ENCODE measurements around the gene HOATZ. TPM values are rescaled to one million over a fixed set of nuclear protein-coding genes. Genes with fewer than 3 reads are reported as not detected.

The HOATZ gene
- polyA plus RNA-seq (2013, experiment 1 of 2), result 0.07 TPM
- polyA plus RNA-seq (2013, experiment 2 of 2), result 0.07 TPM

- no peak within 1 kb of the TSS for H2BK15ac ChIP-seq (ENCODE audit: low read depth, poor library complexity, severe bottlenecking)
- no peak within 1 kb of the TSS for H3K14ac ChIP-seq (ENCODE audit: low read length in 2 of 2)
- H3K79me1 ChIP-seq (replicated peaks; ENCODE audit: low read length, poor library complexity, severe bottlenecking), result no peaks in the 10 kb centered on the region
- no peak within 1 kb of the TSS for H4K8ac ChIP-seq (ENCODE audit: low read length)
- H3K9ac ChIP-seq (ENCODE audit: low read length), result no peak within 1 kb of the TSS
- peak within 1 kb of the TSS; percentile 68 for H2AFZ ChIP-seq (ENCODE audit: low read depth, low read length)
- peaks cover 0 to 3% of the 10 kb centered on the region in 2 experiments for H3K27me3 ChIP-seq (ENCODE audit: control insufficient read depth in 1 of 2, insufficient read depth in 1 of 2, low read length in 2 of 2)
- H2AK5ac ChIP-seq (ENCODE audit: low read length, severe bottlenecking), result no peak within 1 kb of the TSS
- H3K4me2 ChIP-seq (ENCODE audit: low read length, poor library complexity, severe bottlenecking), result peak within 1 kb of the TSS; percentile 88
- H3K4me3 ChIP-seq (ENCODE audit: insufficient read depth in 1 of 2, low read depth in 1 of 2, low read length in 2 of 2), result peak within 1 kb of the TSS; percentile 27 to 46
- peak; percentile 51 for DNase-seq
- no peak within 1 kb of the TSS for H2BK12ac ChIP-seq (ENCODE audit: low read length in 2 of 2)
- H3K23ac ChIP-seq (ENCODE audit: low read length in 2 of 2), result no peak within 1 kb of the TSS
- WGBS, result 11% methylated on average over 38 of the region's 39 CpGs
- no peak within 1 kb of the TSS for H3K18ac ChIP-seq (ENCODE audit: low read depth in 1 of 2, low read length in 2 of 2)
- H3K4me1 ChIP-seq (ENCODE audit: control insufficient read depth, insufficient read depth, low read depth, low read length), result peaks cover 16% of the 10 kb centered on the region
- H3K9me3 ChIP-seq (ENCODE audit: control insufficient read depth, low read length), result no peaks in the 10 kb centered on the region
- H2BK5ac ChIP-seq (ENCODE audit: low read depth, low read length, poor library complexity, severe bottlenecking), result no peak within 1 kb of the TSS
- H3K4ac ChIP-seq (ENCODE audit: low read depth in 1 of 2, low read length in 2 of 2), result no peak within 1 kb of the TSS
- H2BK120ac ChIP-seq (ENCODE audit: low read depth, low read length), result no peak within 1 kb of the TSS
- no peaks in the 10 kb centered on the region for H3K36me3 ChIP-seq (ENCODE audit: control insufficient read depth in 1 of 2, insufficient read depth in 2 of 2, low read depth in 1 of 2, low read length in 2 of 2)
- H4K91ac ChIP-seq (ENCODE audit: low read length), result no peak within 1 kb of the TSS
- no peak within 1 kb of the TSS for H3K27ac ChIP-seq (ENCODE audit: low read length, poor library complexity, severe bottlenecking)
Measured at GRCh38 chr11:111514216-111515031, at the start of gene HOATZ. Gene HOATZ, plus strand, starts transcription at chr11:111514778. Its CDS starts 7 bp downstream, at chr11:111514785.

GRCh38 chr11:111465400-111465799, 49.2 kb upstream of the HOATZ start:
- Histone ChIP-seq H3K4me2 (ENCODE audit: low read length, poor library complexity, severe bottlenecking) (no peak overlapping the region), H3K9me3 (ENCODE audit: control insufficient read depth, low read length) (no peaks in the 10 kb centered on the region), H3K36me3 (ENCODE audit: control insufficient read depth in 1 of 2, insufficient read depth in 2 of 2, low read depth in 1 of 2, low read length in 2 of 2) (no peaks in the 10 kb centered on the region), H3K9ac (ENCODE audit: low read length) (no peak overlapping the region), H3K4me3 (ENCODE audit: insufficient read depth in 1 of 2, low read depth in 1 of 2, low read length in 2 of 2) (no peak overlapping the region), H3K4me1 (ENCODE audit: control insufficient read depth, insufficient read depth, low read depth, low read length) (no peaks in the 10 kb centered on the region), H2AFZ (ENCODE audit: low read depth, low read length) (no peak overlapping the region), H3K27ac (ENCODE audit: low read length, poor library complexity, severe bottlenecking) (no peak overlapping the region), H3K14ac (ENCODE audit: low read length in 2 of 2) (no peak overlapping the region), H4K8ac (ENCODE audit: low read length) (no peak overlapping the region), H3K79me1 (replicated peaks; ENCODE audit: low read length, poor library complexity, severe bottlenecking) (no peaks in the 10 kb centered on the region), H3K27me3 (ENCODE audit: control insufficient read depth in 1 of 2, insufficient read depth in 1 of 2, low read length in 2 of 2) (peaks cover 0 to 2% of the 10 kb centered on the region in 2 experiments), H3K23ac (ENCODE audit: low read length in 2 of 2) (no peak overlapping the region), H3K18ac (ENCODE audit: low read depth in 1 of 2, low read length in 2 of 2) (no peak overlapping the region), H2AK5ac (ENCODE audit: low read length, severe bottlenecking) (no peak overlapping the region), H2BK12ac (ENCODE audit: low read length in 2 of 2) (no peak overlapping the region), H3K4ac (ENCODE audit: low read depth in 1 of 2, low read length in 2 of 2) (no peak overlapping the region), H2BK5ac (ENCODE audit: low read depth, low read length, poor library complexity, severe bottlenecking) (no peak overlapping the region), H4K91ac (ENCODE audit: low read length) (no peak overlapping the region), H2BK15ac (ENCODE audit: low read depth, poor library complexity, severe bottlenecking) (no peak overlapping the region), H2BK120ac (ENCODE audit: low read depth, low read length) (no peak overlapping the region)
- WGBS, result 13% methylated on average over 1 of the region's 1 CpG
- DNase-seq, result no peak

- Histone ChIP-seq H3K14ac (ENCODE audit: low read length in 2 of 2) (no peak overlapping the region), H3K4ac (ENCODE audit: low read depth in 1 of 2, low read length in 2 of 2) (no peak overlapping the region), H2BK15ac (ENCODE audit: low read depth, poor library complexity, severe bottlenecking) (no peak overlapping the region), H3K79me1 (replicated peaks; ENCODE audit: low read length, poor library complexity, severe bottlenecking) (no peaks in the 10 kb centered on the region), H3K23ac (ENCODE audit: low read length in 2 of 2) (no peak overlapping the region), H3K27me3 (ENCODE audit: control insufficient read depth in 1 of 2, insufficient read depth in 1 of 2, low read length in 2 of 2) (no peaks in the 10 kb centered on the region), H3K36me3 (ENCODE audit: control insufficient read depth in 1 of 2, insufficient read depth in 2 of 2, low read depth in 1 of 2, low read length in 2 of 2) (no peaks in the 10 kb centered on the region), H3K4me1 (ENCODE audit: control insufficient read depth, insufficient read depth, low read depth, low read length) (no peaks in the 10 kb centered on the region), H2BK12ac (ENCODE audit: low read length in 2 of 2) (no peak overlapping the region), H3K9me3 (ENCODE audit: control insufficient read depth, low read length) (no peaks in the 10 kb centered on the region), H3K18ac (ENCODE audit: low read depth in 1 of 2, low read length in 2 of 2) (no peak overlapping the region), H4K8ac (ENCODE audit: low read length) (no peak overlapping the region), H2BK5ac (ENCODE audit: low read depth, low read length, poor library complexity, severe bottlenecking) (no peak overlapping the region), H2AK5ac (ENCODE audit: low read length, severe bottlenecking) (no peak overlapping the region), H2BK120ac (ENCODE audit: low read depth, low read length) (no peak overlapping the region), H3K9ac (ENCODE audit: low read length) (no peak overlapping the region), H4K91ac (ENCODE audit: low read length) (no peak overlapping the region), H3K4me3 (ENCODE audit: insufficient read depth in 1 of 2, low read depth in 1 of 2, low read length in 2 of 2) (no peak overlapping the region), H3K4me2 (ENCODE audit: low read length, poor library complexity, severe bottlenecking) (no peak overlapping the region), H2AFZ (ENCODE audit: low read depth, low read length) (no peak overlapping the region), H3K27ac (ENCODE audit: low read length, poor library complexity, severe bottlenecking) (no peak overlapping the region)
- DNase-seq, result no peak
Measured at GRCh38 chr11:111466615-111467014, 48.0 kb upstream of the HOATZ start.

- Histone ChIP-seq H4K91ac (ENCODE audit: low read length) (no peak overlapping the region), H2AFZ (ENCODE audit: low read depth, low read length) (no peak overlapping the region), H3K36me3 (ENCODE audit: control insufficient read depth in 1 of 2, insufficient read depth in 2 of 2, low read depth in 1 of 2, low read length in 2 of 2) (no peaks in the 10 kb centered on the region), H3K4me3 (ENCODE audit: insufficient read depth in 1 of 2, low read depth in 1 of 2, low read length in 2 of 2) (no peak overlapping the region), H3K23ac (ENCODE audit: low read length in 2 of 2) (no peak overlapping the region), H2BK15ac (ENCODE audit: low read depth, poor library complexity, severe bottlenecking) (no peak overlapping the region), H3K27me3 (ENCODE audit: control insufficient read depth in 1 of 2, insufficient read depth in 1 of 2, low read length in 2 of 2) (no peaks in the 10 kb centered on the region), H2AK5ac (ENCODE audit: low read length, severe bottlenecking) (no peak overlapping the region), H3K27ac (ENCODE audit: low read length, poor library complexity, severe bottlenecking) (no peak overlapping the region), H3K9me3 (ENCODE audit: control insufficient read depth, low read length) (no peaks in the 10 kb centered on the region), H3K4ac (ENCODE audit: low read depth in 1 of 2, low read length in 2 of 2) (no peak overlapping the region), H3K9ac (ENCODE audit: low read length) (no peak overlapping the region), H4K8ac (ENCODE audit: low read length) (no peak overlapping the region), H3K4me2 (ENCODE audit: low read length, poor library complexity, severe bottlenecking) (no peak overlapping the region), H3K79me1 (replicated peaks; ENCODE audit: low read length, poor library complexity, severe bottlenecking) (no peaks in the 10 kb centered on the region), H3K14ac (ENCODE audit: low read length in 2 of 2) (no peak overlapping the region), H2BK12ac (ENCODE audit: low read length in 2 of 2) (no peak overlapping the region), H3K4me1 (ENCODE audit: control insufficient read depth, insufficient read depth, low read depth, low read length) (no peaks in the 10 kb centered on the region), H2BK5ac (ENCODE audit: low read depth, low read length, poor library complexity, severe bottlenecking) (no peak overlapping the region), H2BK120ac (ENCODE audit: low read depth, low read length) (no peak overlapping the region), H3K18ac (ENCODE audit: low read depth in 1 of 2, low read length in 2 of 2) (no peak overlapping the region)
- peak; percentile 15 for DNase-seq
- WGBS, result 75% methylated on average over 4 of the region's 4 CpGs
Measured at GRCh38 chr11:111469200-111469599, 45.4 kb upstream of the HOATZ start.
